ENCODE data around the gene CENPO. TPM values are rescaled to one million over a fixed set of nuclear protein-coding genes. Genes with fewer than 3 reads are reported as not detected.

CENPO gene
- polyA plus RNA-seq, 2 of the 4 experiments (the other 2 are of a cell fraction): 49.6 to 62.0 TPM

DNA sequence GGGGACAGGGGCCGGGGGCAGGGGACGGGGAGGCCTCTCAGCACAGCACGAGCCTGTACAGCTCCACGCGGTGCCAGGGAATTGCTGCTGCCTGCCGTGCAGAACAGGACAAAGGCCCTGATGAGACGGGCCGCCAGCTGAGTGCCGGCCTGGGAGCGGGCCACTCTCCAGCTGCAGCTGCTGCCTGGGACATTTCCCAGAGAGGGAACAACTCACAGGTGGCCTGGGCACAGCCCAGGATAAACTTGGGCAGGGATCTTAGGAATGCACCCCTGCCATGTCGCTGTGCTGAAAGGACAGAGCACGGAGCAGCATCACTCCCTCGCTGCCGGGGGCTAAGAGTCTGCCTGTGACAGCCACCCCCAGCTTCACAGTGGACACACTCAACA, 38.8 kb downstream of the CENPO start:
- no peak for ATAC-seq
- H3K4me2 ChIP-seq: no peak overlapping the region
- H3K9me3 ChIP-seq: no peaks in the 10 kb centered on the region
- WGBS (ENCODE audit: missing lambda C conversion rate): 94% methylated on average over 12 of the region's 14 CpGs
- no peak for DNase-seq (ENCODE audit: low read depth in 1 of 2, low spot score in 1 of 2)
- no peak for TF ChIP-seq BHLHE40 (IDR thresholded peaks at IDR 0.05; ENCODE audit: low read depth, low read length)
- no peak for TF ChIP-seq MAZ (IDR thresholded peaks at IDR 0.05; ENCODE audit: borderline replicate concordance, low read depth, low read length)
- TF ChIP-seq ELK1 (IDR thresholded peaks at IDR 0.05; ENCODE audit: low read depth, low read length): no peak
- FAIRE-seq: no peak
- no peak overlapping the region for H3K4me3 ChIP-seq
- CTCF ChIA-PET: interaction anchor here (1.1 to 15.3 kb wide), 2 partner anchors 9 to 425 kb away, joined by 3 to 252 read pairs; no protein-coding TSS in a partner anchor
- H3K4me1 ChIP-seq: 0 out of 3 replicates have a peak, but pooled peaks cover 2% of the 10 kb centered on the region
- H3K27ac ChIP-seq: no peak overlapping the region
- POLR2A ChIA-PET: no interaction called here

GRCh38 chr2:24832521-24832920, 39.3 kb downstream of the CENPO start:
- WGBS (ENCODE audit: missing lambda C conversion rate): 86% methylated on average over 9 of the region's 9 CpGs
- DNase-seq (ENCODE audit: low read depth in 1 of 2, low spot score in 1 of 2) (no peak), ATAC-seq (no peak), FAIRE-seq (no peak)
- Histone ChIP-seq H3K9me3 (no peaks in the 10 kb centered on the region), H3K4me2 (no peak overlapping the region), H3K4me1 (no peaks in the 10 kb centered on the region), H3K27ac (no peak overlapping the region), H3K4me3 (no peak overlapping the region)
- TF ChIP-seq REST (IDR thresholded peaks at IDR 0.05) (no peak), KDM1A (IDR thresholded peaks at IDR 0.05; ENCODE audit: low read depth) (no peak), RCOR1 (IDR thresholded peaks at IDR 0.05; ENCODE audit: low read depth, low read length) (no peak), ZFP36 (IDR thresholded peaks at IDR 0.05; ENCODE audit: borderline replicate concordance, partially characterized antibody) (no peak), MAZ (IDR thresholded peaks at IDR 0.05; ENCODE audit: borderline replicate concordance, low read depth, low read length) (no peak), CBX8 (IDR thresholded peaks at IDR 0.05) (no peak), JUN (IDR thresholded peaks at IDR 0.05) (no peak), HOXB5 (CRISPR knock-in tag; IDR thresholded peaks at IDR 0.05) (no peak), CBX2 (IDR thresholded peaks at IDR 0.05; ENCODE audit: borderline replicate concordance, low read depth) (no peak), HDAC2 (IDR thresholded peaks at IDR 0.05) (no peak), KDM5A (IDR thresholded peaks at IDR 0.05) (no peak)
- ChIA-PET POLR2A (no interaction called here), CTCF (interaction anchor here (1.0 to 1.5 kb wide), 4 partner anchors 8 to 42 kb away, joined by 3 read pairs; no protein-coding TSS in a partner anchor)

GRCh38 chr2:24832931-24833701, 39.9 kb downstream of the CENPO start:
- ATAC-seq: peak in 1 of 2 experiments; percentile 11; a peak in 2 of 6 replicates
- 91% methylated on average over 22 of the region's 22 CpGs for WGBS (ENCODE audit: missing lambda C conversion rate)
- Histone ChIP-seq H3K4me3 (no peak overlapping the region), H3K9me3 (no peaks in the 10 kb centered on the region), H3K4me1 (no peaks in the 10 kb centered on the region), H3K27ac (no peak overlapping the region), H3K4me2 (no peak overlapping the region)
- POLR2A ChIA-PET: no interaction called here
- CTCF ChIA-PET: interaction anchor here (0.9 to 1.5 kb wide), 5 partner anchors 8 to 425 kb away, joined by 3 read pairs; no protein-coding TSS in a partner anchor
- DNase-seq (ENCODE audit: low read depth in 1 of 2, low spot score in 1 of 2): no peak
- TF ChIP-seq RAD21 (conservative IDR thresholded peaks at IDR 0.05 in 1 of 2, IDR thresholded peaks at IDR 0.05 in 1 of 2) (no peak), FOSL2 (IDR thresholded peaks at IDR 0.05) (no peak), FOSL2 (CRISPR knock-in tag; IDR thresholded peaks at IDR 0.05) (no peak), CBX8 (IDR thresholded peaks at IDR 0.05) (no peak)
- FAIRE-seq: no peak
